GM18868 (cell line): ENCODE measurements around the gene NAA35.
A peak's percentile ranks its signal among the peaks of the same experiment; 100 is the strongest.
"Not testable (repeated sequence)": the region's sequence is repeated elsewhere in the genome, so short reads cannot be mapped to it uniquely, and the experiment has no call there.

Experiments used
- ATAC-seq: cut with Tn5 transposase; IDR thresholded peaks from one replicate; pipeline ENCODE4 v1.9.1; 2021; ENCODE audit warnings: mild to moderate bottlenecking, moderate library complexity; ENCODE audit not compliant: unreplicated experiment

The NAA35 gene

GRCh38 chr9:85940832-85941621, at the start of gene NAA35:
NAA35 (plus strand) TSS chr9:85941146; CDS start chr9:85942160, 1,014 bp downstream.
- ATAC-seq, result peak; percentile 91

- no peak for ATAC-seq
Observed at GRCh38 chr9:85892401-85892800, 48.5 kb upstream of the NAA35 start.

GRCh38 chr9:85895685-85896084, 45.3 kb upstream of the NAA35 start:
- ATAC-seq, result no peak

GRCh38 chr9:85897848-85898247, 43.1 kb upstream of the NAA35 start:
- ATAC-seq, result no peak

- no peak for ATAC-seq
Observed at GRCh38 chr9:85898332-85898731, 42.6 kb upstream of the NAA35 start.

GRCh38 chr9:85899388-85899787, 41.6 kb upstream of the NAA35 start:
- ATAC-seq, result no peak

- no peak for ATAC-seq
Observed at GRCh38 chr9:85900504-85901201, 40.3 kb upstream of the NAA35 start.

- ATAC-seq, result no peak
Observed at GRCh38 chr9:85904975-85905374, 36.0 kb upstream of the NAA35 start.

- ATAC-seq, result no peak
Observed at GRCh38 chr9:85905957-85906356, 35.0 kb upstream of the NAA35 start.

GRCh38 chr9:85909390-85909789, 31.6 kb upstream of the NAA35 start:
- no peak for ATAC-seq

- no peak for ATAC-seq
Observed at GRCh38 chr9:85914108-85914507, 26.8 kb upstream of the NAA35 start.

- no peak for ATAC-seq
Observed at GRCh38 chr9:85917756-85918155, 23.2 kb upstream of the NAA35 start.

GRCh38 chr9:85925493-85925892, 15.5 kb upstream of the NAA35 start:
- ATAC-seq, result no peak

GRCh38 chr9:85927076-85927475, 13.9 kb upstream of the NAA35 start:
- ATAC-seq, result no peak

- ATAC-seq, result no peak
Observed at GRCh38 chr9:85931495-85931894, 9.5 kb upstream of the NAA35 start.

- ATAC-seq, result not testable (repeated sequence)
Observed at GRCh38 chr9:85935950-85936349, 5.0 kb upstream of the NAA35 start.

GRCh38 chr9:85940275-85940831, 593 bp upstream of the NAA35 start:
- ATAC-seq, result no peak

- ATAC-seq, result no peak
Observed at GRCh38 chr9:85941622-85941940, 635 bp downstream of the NAA35 start.

GRCh38 chr9:85941966-85942912, 1.3 kb downstream of the NAA35 start:
- no peak for ATAC-seq

- no peak for ATAC-seq
Observed at GRCh38 chr9:85942913-85943709, 2.2 kb downstream of the NAA35 start.
